ENCODE measurements around the gene DOK5. TPM values are rescaled to one million over a fixed set of nuclear protein-coding genes. Genes with fewer than 3 reads are reported as not detected.

The DOK5 gene
- total and polyA plus RNA-seq, 12 donors = 0.51 to 21.1 (median 9.1) TPM

GRCh38 chr20:54639941-54640340 is 164.5 kb downstream of the DOK5 start:
- no peaks in the 10 kb centered on the region for H3K9me3 ChIP-seq
- DNase-seq (no peak), ATAC-seq (no peak)
- no peak for TF ChIP-seq CTCF (IDR thresholded peaks at IDR 0.05)
- intact Hi-C loops (cut with DNase I) = loop anchor here in 2 of 10 donors (10.0 kb wide), 2 partner anchors 165 to 185 kb away; partner anchors contain the start of gene DOK5 (in 1 of the 2)
- H3K27me3 ChIP-seq = no peaks in the 10 kb centered on the region
- no peaks in the 10 kb centered on the region for H3K36me3 ChIP-seq
- WGBS, 2 donors = 90 to 95% methylated on average over 8 of the region's 8 CpGs
- H3K4me3 ChIP-seq = no peak overlapping the region
- no peaks in the 10 kb centered on the region for H3K4me1 ChIP-seq
- H3K27ac ChIP-seq = no peak overlapping the region

- 77 to 80% methylated on average over 2 of the region's 2 CpGs for WGBS, 2 donors
- Histone ChIP-seq H3K27me3 (no peaks in the 10 kb centered on the region), H3K9me3 (no peaks in the 10 kb centered on the region), H3K27ac (no peak overlapping the region), H3K4me3 (no peak overlapping the region), H3K4me1 (no peaks in the 10 kb centered on the region), H3K36me3 (no peaks in the 10 kb centered on the region)
- no peak for TF ChIP-seq CTCF (IDR thresholded peaks at IDR 0.05)
- DNase-seq (no peak), ATAC-seq (no peak)
- intact Hi-C loops (cut with DNase I) = loop anchor here in 2 of 10 donors (10.0 kb wide), 2 partner anchors 166 to 186 kb away; partner anchors contain the start of gene DOK5 (in 1 of the 2)
These were observed 165.4 kb downstream of the DOK5 start for GRCh38 chr20:54640800-54641199.

GRCh38 chr20:54642864-54643667 is 167.7 kb downstream of the DOK5 start:
- intact Hi-C loops (cut with DNase I) = loop anchor here in 2 of 10 donors (10.0 kb wide), 2 partner anchors 168 to 188 kb away; partner anchors contain the start of gene DOK5 (in 1 of the 2)
- Histone ChIP-seq H3K4me3 (no peak overlapping the region), H3K36me3 (no peaks in the 10 kb centered on the region), H3K4me1 (no peaks in the 10 kb centered on the region), H3K27ac (no peak overlapping the region), H3K9me3 (no peaks in the 10 kb centered on the region), H3K27me3 (no peaks in the 10 kb centered on the region)
- ATAC-seq (no peak), DNase-seq (no peak)
- WGBS, 2 donors = 85 to 86% methylated on average over 18 of the region's 18 CpGs
- no peak for TF ChIP-seq CTCF (IDR thresholded peaks at IDR 0.05)

GRCh38 chr20:54643761-54644160 is 168.4 kb downstream of the DOK5 start:
- H3K36me3 ChIP-seq = no peaks in the 10 kb centered on the region
- ATAC-seq (peak in 1 of 8 donors; percentile 56), DNase-seq (peak in 1 of 2 donors; percentile 27)
- no peaks in the 10 kb centered on the region for H3K27me3 ChIP-seq
- H3K4me1 ChIP-seq = no peaks in the 10 kb centered on the region
- no peak overlapping the region for H3K4me3 ChIP-seq
- H3K27ac ChIP-seq = no peak overlapping the region
- WGBS, 2 donors = 56 to 71% methylated on average over 4 of the region's 4 CpGs
- H3K9me3 ChIP-seq = no peaks in the 10 kb centered on the region
- intact Hi-C loops (cut with DNase I) = loop anchor here in 2 of 10 donors (10.0 kb wide), 2 partner anchors 169 to 189 kb away; partner anchors contain the start of gene DOK5 (in 1 of the 2)
- TF ChIP-seq CTCF (IDR thresholded peaks at IDR 0.05) = no peak
